Stimulated activated naive CD8-positive, alpha-beta T cell treated with anti-CD3 and anti-CD28 coated beads, Interleukin-15, amount 100 ng/mL, for 72 hours (primary cell): Measurements from ENCODE around the gene RHOV.

Experiments
- ATAC-seq: fragments of 150-1000 bp; cut with Tn5 transposase; 2 replicates; pipeline ENCODE4 v1.10.0; 2021; ENCODE audit warnings: mild to moderate bottlenecking, moderate library complexity
- DNase-seq, 2 donors: peaks; one replicate each; pipeline ENCODE4 v3.0.0; 2021 to 2022
- H3K27ac Mint-ChIP-seq, 2 donors: one replicate each; pipeline ENCODE4 v1.8.0; 2022; ENCODE audit warnings: mild to moderate bottlenecking in 2 of 2, mixed read lengths in 2 of 2, moderate library complexity in 2 of 2
- H3K27me3 Mint-ChIP-seq: one replicate; pipeline ENCODE4 v1.8.0; 2022; ENCODE audit warnings: mixed read lengths
- H3K4me1 Mint-ChIP-seq: one replicate; pipeline ENCODE4 v1.8.0; 2022; ENCODE audit warnings: mild to moderate bottlenecking, mixed read lengths
- H3K4me3 Mint-ChIP-seq, 2 donors: one replicate each; pipeline ENCODE4 v1.8.0; 2022; ENCODE audit warnings: mild to moderate bottlenecking in 2 of 2, mixed read lengths in 2 of 2, moderate library complexity in 1 of 2
- H3K9me3 Mint-ChIP-seq, 2 donors: one replicate each; pipeline ENCODE4 v1.8.0; 2022; ENCODE audit warnings: mixed read lengths in 2 of 2

RHOV gene, protein sequence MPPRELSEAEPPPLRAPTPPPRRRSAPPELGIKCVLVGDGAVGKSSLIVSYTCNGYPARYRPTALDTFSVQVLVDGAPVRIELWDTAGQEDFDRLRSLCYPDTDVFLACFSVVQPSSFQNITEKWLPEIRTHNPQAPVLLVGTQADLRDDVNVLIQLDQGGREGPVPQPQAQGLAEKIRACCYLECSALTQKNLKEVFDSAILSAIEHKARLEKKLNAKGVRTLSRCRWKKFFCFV

GRCh38 chr15:40873694-40874561 is at the start of gene RHOV:
Gene RHOV (minus strand): TSS chr15:40874234. CDS start chr15:40874139, 95 bp downstream.
- Mint-ChIP-seq H3K27me3 (peaks cover 33% of the 10 kb centered on the region), H3K27ac (no peak within 1 kb of the TSS), H3K4me1 (peaks cover 38% of the 10 kb centered on the region), H3K9me3 (no peaks in the 10 kb centered on the region), H3K4me3 (peak within 1 kb of the TSS; percentile 81 to 92)
- ATAC-seq (peak; percentile 87), DNase-seq (peak; percentile 38 to 50)

DNA sequence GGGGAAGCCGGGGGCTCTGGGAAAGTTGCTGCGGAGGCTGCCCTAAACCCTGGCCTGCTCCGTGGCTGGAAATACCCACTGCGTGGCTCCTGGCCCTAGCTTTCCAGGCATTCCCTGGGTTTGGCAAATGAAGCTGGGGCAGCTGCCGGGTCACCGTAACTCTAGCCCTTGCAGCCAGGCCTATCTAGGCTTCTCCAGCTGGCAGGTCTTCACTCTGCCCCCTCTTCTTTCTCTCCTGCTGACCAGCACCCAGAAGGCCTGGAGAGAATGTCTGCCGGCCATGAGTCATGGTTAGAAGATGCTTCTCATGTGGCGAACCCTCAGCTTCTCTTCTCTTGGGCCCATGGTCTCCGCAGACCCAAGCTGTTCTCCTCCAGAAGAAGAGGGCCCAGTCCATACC is 49.5 kb upstream of the RHOV start:
- no peaks in the 10 kb centered on the region for H3K9me3 Mint-ChIP-seq
- H3K4me3 Mint-ChIP-seq: no peak overlapping the region
- H3K4me1 Mint-ChIP-seq: peaks cover 36% of the 10 kb centered on the region
- ATAC-seq (no peak), DNase-seq (no peak)
- peaks cover 59% of the 10 kb centered on the region for H3K27me3 Mint-ChIP-seq
- H3K27ac Mint-ChIP-seq: no peak overlapping the region

DNA sequence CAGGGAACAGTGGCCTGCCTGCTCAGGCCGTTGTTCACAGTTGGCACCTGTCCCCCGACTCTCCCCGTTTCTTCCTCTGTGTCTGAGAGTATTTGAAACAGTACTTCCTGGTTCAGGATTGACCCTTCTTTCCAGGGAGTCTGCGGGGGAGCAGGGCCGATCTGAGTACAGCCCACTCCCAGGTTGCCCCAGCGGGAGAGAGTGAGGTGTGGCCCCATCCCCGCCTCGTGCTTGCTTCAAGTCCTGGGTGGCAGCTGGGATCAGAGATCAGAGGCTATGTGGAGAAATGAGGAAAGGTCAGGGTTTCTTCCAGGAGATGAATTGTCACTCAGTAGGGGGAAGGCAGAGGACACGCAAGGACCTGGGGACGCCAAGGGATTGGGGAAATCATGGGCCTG is 48.6 kb upstream of the RHOV start:
- no peak overlapping the region for H3K4me3 Mint-ChIP-seq
- peaks cover 27% of the 10 kb centered on the region for H3K4me1 Mint-ChIP-seq
- ATAC-seq (no peak), DNase-seq (no peak)
- H3K27ac Mint-ChIP-seq: peak overlapping the region in 1 of 2 donors; percentile 29
- peaks cover 49% of the 10 kb centered on the region for H3K27me3 Mint-ChIP-seq
- no peaks in the 10 kb centered on the region for H3K9me3 Mint-ChIP-seq

DNA sequence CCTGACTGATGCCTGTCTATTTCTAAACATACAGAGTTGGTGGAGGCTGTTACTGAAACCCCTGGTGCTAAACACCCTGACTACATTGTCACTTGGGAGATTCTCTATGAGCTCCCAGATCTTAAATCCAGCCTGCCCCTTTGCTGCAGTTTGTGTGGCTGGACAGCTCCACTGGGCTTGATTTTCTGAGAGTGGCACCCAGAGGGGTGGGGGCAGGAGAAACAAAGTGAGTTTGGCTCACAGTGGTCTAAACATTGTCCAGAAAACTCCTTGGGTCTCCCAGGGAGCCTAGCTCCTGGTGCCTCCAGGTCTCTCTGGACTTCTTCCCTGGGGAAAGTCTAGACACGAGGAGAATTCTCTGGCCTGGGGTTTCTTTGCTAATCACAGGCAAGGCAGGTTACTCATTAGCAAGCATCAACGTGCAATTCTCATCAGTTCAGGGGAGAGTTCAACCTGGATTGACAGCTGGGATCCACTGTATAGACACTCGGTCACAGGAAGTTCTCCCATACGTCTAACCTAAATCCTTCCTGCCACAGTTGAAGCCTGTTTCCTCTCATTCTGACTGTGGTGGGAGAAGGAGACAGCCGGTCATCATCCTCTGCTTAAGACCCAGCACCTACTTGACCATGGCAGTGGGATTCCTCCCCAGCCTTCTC is 48.0 kb upstream of the RHOV start:
- peaks cover 44% of the 10 kb centered on the region for H3K27me3 Mint-ChIP-seq
- no peak overlapping the region for H3K27ac Mint-ChIP-seq
- ATAC-seq: no peak
- H3K9me3 Mint-ChIP-seq: no peaks in the 10 kb centered on the region
- H3K4me3 Mint-ChIP-seq: no peak overlapping the region
- peaks cover 21% of the 10 kb centered on the region for H3K4me1 Mint-ChIP-seq
- no peak for DNase-seq

- no peak for DNase-seq
These were observed 44.9 kb upstream of the RHOV start for GRCh38 chr15:40918799-40919392.

DNA sequence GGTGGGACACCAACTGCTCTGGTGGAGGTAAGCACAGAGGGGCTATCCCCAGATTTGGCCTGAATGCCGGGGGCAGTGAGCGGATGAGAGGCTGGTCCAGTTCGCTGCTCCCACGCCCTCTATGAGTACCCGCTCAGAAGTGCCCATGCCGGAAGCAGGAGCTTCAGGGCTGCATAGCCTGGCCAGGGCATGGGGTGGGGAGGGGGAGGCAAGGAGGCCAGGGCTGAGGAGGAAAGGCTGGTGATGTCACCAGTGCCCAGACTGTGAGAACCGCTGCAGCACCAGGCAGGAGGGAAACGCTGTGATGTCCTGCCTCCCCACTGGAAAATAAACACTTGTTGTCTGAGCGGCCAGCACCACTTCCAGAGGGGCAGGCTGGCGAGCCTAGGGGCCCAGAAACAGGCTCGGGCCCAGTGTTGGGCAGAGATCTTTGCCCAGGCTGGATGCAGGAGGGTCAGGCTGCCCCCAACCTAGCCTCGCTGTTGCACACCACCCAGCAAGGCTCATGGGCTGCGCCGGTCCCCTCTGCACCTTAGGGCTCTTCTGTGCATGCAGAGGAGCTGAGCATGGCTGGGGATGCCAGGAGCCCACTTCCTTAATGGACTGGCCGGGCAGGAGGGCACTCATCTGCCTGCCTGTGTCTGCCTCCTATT is 44.2 kb upstream of the RHOV start:
- no peak overlapping the region for H3K27ac Mint-ChIP-seq
- H3K4me1 Mint-ChIP-seq: no peaks in the 10 kb centered on the region
- peaks cover 8% of the 10 kb centered on the region for H3K27me3 Mint-ChIP-seq
- H3K9me3 Mint-ChIP-seq: no peaks in the 10 kb centered on the region
- H3K4me3 Mint-ChIP-seq: no peak overlapping the region
- no peak for DNase-seq
- no peak for ATAC-seq

More at GRCh38 chr15:40918799-40919392, 44.9 kb upstream of the RHOV start:
- ATAC-seq: no peak
- Mint-ChIP-seq H3K4me1 (no peaks in the 10 kb centered on the region), H3K27ac (no peak overlapping the region), H3K4me3 (no peak overlapping the region), H3K27me3 (peaks cover 12% of the 10 kb centered on the region), H3K9me3 (no peaks in the 10 kb centered on the region)

- H3K27ac Mint-ChIP-seq: no peak overlapping the region
- no peaks in the 10 kb centered on the region for H3K9me3 Mint-ChIP-seq
- DNase-seq (no peak), ATAC-seq (no peak)
- no peaks in the 10 kb centered on the region for H3K4me1 Mint-ChIP-seq
- no peak overlapping the region for H3K4me3 Mint-ChIP-seq
- H3K27me3 Mint-ChIP-seq: peaks cover 4% of the 10 kb centered on the region
These were observed 43.6 kb upstream of the RHOV start for GRCh38 chr15:40917585-40917984.

GRCh38 chr15:40915679-40916078 is 41.6 kb upstream of the RHOV start:
- ATAC-seq (no peak), DNase-seq (no peak)
- Mint-ChIP-seq H3K4me1 (peaks cover 6% of the 10 kb centered on the region), H3K4me3 (no peak overlapping the region), H3K9me3 (no peaks in the 10 kb centered on the region), H3K27me3 (no peaks in the 10 kb centered on the region), H3K27ac (no peak overlapping the region)

DNA sequence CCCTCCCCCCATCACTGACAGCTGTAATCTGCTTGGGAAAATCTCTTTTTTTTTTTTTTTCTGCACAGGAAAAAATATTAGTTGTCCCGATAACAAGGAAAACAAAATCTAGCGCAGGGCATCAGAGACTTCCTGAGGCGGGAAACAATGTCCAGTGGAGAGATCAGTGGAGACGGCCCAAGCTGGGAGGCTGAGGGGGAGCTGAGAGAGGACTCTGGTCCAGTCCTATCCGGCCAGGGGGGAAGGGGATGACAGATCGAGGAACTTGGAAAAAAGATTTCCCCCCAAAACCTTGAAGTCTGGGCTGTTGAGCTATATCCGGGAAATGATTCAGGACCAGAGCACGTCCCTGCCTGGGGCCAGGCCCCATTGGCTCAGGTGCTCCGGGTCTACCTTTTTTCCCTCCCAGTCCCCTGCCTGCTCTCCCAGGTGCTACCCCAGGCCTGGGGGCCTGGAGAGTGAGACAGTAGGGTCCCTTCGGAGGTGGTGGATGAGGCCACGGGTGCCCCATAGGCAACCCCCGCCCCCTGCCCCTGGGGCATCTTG is 41.2 kb upstream of the RHOV start:
- H3K27me3 Mint-ChIP-seq: no peaks in the 10 kb centered on the region
- ATAC-seq: no peak
- no peak overlapping the region for H3K4me3 Mint-ChIP-seq
- no peaks in the 10 kb centered on the region for H3K9me3 Mint-ChIP-seq
- no peak overlapping the region for H3K27ac Mint-ChIP-seq
- DNase-seq: no peak
- peaks cover 9% of the 10 kb centered on the region for H3K4me1 Mint-ChIP-seq

DNA sequence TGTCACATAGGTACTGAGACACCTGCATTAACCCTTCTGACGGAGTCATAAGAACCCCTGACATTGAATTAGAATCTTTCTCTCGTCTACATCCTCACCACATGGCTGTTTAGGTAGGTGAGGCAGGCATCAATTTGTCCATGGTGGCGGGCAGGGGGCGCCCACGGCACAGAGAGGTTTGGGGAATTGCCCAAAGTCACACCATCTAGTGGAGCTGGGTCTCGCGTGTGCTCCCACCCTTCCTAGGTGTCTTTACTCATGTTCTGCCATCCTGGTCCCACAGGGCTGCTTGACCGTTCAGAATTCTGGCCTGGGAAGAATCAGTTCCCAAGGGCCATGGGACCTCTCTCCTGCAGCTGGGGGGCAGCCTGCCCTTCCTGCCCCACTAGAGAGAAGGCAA is 40.5 kb upstream of the RHOV start:
- Mint-ChIP-seq H3K27me3 (no peaks in the 10 kb centered on the region), H3K4me3 (no peak overlapping the region), H3K4me1 (peaks cover 14% of the 10 kb centered on the region), H3K9me3 (no peaks in the 10 kb centered on the region), H3K27ac (no peak overlapping the region)
- ATAC-seq (no peak), DNase-seq (no peak)

- peaks cover 14% of the 10 kb centered on the region for H3K4me1 Mint-ChIP-seq
- no peaks in the 10 kb centered on the region for H3K9me3 Mint-ChIP-seq
- H3K4me3 Mint-ChIP-seq: no peak overlapping the region
- ATAC-seq: no peak
- no peak for DNase-seq
- peak overlapping the region in 1 of 2 donors; percentile 13 for H3K27ac Mint-ChIP-seq
- H3K27me3 Mint-ChIP-seq: no peaks in the 10 kb centered on the region
These were observed 40.0 kb upstream of the RHOV start for GRCh38 chr15:40914013-40914412.

DNA sequence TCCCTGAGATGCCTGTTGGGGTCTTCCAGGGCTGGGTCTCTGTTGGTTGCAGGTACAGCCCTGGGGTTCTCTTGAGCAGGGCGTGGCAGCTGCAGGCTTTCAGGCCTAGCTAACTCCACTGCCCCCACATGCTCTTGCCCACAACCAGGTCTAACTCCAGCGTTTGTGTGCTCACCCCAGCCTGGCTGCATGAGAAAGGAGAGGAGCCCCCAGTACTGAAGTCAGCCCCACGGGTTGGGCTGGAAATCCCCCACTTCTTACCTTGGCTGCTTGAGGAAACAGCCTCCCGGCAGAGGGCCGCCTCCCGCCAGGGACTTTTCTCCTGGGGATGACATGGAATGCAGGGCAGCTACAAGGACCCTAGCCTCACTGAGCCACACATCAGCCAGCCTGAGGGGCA is 38.4 kb upstream of the RHOV start:
- ATAC-seq: no peak
- no peak for DNase-seq
- Mint-ChIP-seq H3K27me3 (no peaks in the 10 kb centered on the region), H3K27ac (no peak overlapping the region), H3K4me3 (no peak overlapping the region), H3K4me1 (peaks cover 24% of the 10 kb centered on the region), H3K9me3 (no peaks in the 10 kb centered on the region)

- ATAC-seq: no peak
- Mint-ChIP-seq H3K27ac (no peak overlapping the region), H3K4me3 (no peak overlapping the region)
These were observed 37.7 kb upstream of the RHOV start for GRCh38 chr15:40911693-40912092.

GRCh38 chr15:40911141-40911540 is 37.1 kb upstream of the RHOV start:
- DNase-seq (no peak), ATAC-seq (no peak)
- H3K27me3 Mint-ChIP-seq: no peaks in the 10 kb centered on the region
- peaks cover 35% of the 10 kb centered on the region for H3K4me1 Mint-ChIP-seq
- no peak overlapping the region for H3K4me3 Mint-ChIP-seq
- no peaks in the 10 kb centered on the region for H3K9me3 Mint-ChIP-seq
- no peak overlapping the region for H3K27ac Mint-ChIP-seq

More at GRCh38 chr15:40911693-40912092, 37.7 kb upstream of the RHOV start:
- Mint-ChIP-seq H3K27me3 (no peaks in the 10 kb centered on the region), H3K4me1 (peaks cover 32% of the 10 kb centered on the region), H3K9me3 (no peaks in the 10 kb centered on the region)
- DNase-seq: no peak
